H9 (cell line): Measurements from ENCODE around the gene PDE6H. TPM values are rescaled to one million over a fixed set of nuclear protein-coding genes. Genes with fewer than 3 reads are reported as not detected.

ENCODE experiments used
- DNase-seq: peaks from one replicate; pipeline ENCODE4 v3.0.0-alpha.2; 2017
- H2AFZ ChIP-seq: one replicate; pipeline ENCODE4 v1.6.1; 2013; ENCODE audit warnings: mild to moderate bottlenecking, low read length, control low read depth, moderate library complexity
- H2AK5ac ChIP-seq: 2 replicates; pipeline ENCODE4 v1.6.1; 2013; ENCODE audit warnings: low read length, control low read depth, mixed read lengths; ENCODE audit not compliant: insufficient read length
- H2BK120ac ChIP-seq: one replicate; pipeline ENCODE4 v1.6.1; 2013; ENCODE audit warnings: low read depth, mild to moderate bottlenecking, low read length, control low read depth, inconsistent platforms; ENCODE audit not compliant: poor library complexity, severe bottlenecking
- H2BK12ac ChIP-seq: 2 replicates; pipeline ENCODE4 v1.6.1; 2013; ENCODE audit warnings: low read length, control low read depth, mixed read lengths, low read depth; ENCODE audit not compliant: insufficient read length
- H2BK15ac ChIP-seq: 2 replicates; pipeline ENCODE4 v1.6.1; 2013; ENCODE audit warnings: low read depth, low read length, control low read depth
- H2BK20ac ChIP-seq: one replicate; pipeline ENCODE4 v1.6.1; 2013; ENCODE audit warnings: low read depth, mild to moderate bottlenecking, low read length, control low read depth, inconsistent platforms; ENCODE audit not compliant: poor library complexity, severe bottlenecking
- H2BK5ac ChIP-seq: 2 replicates; pipeline ENCODE4 v1.6.1; 2013; ENCODE audit warnings: low read length, control low read depth, mixed read lengths; ENCODE audit not compliant: insufficient read length
- H3K14ac ChIP-seq: 2 replicates; pipeline ENCODE4 v1.6.1; 2013; ENCODE audit warnings: low read length, control low read depth; ENCODE audit not compliant: insufficient read depth
- H3K18ac ChIP-seq: 2 replicates; pipeline ENCODE4 v1.6.1; 2013; ENCODE audit warnings: low read depth, mild to moderate bottlenecking, mixed read lengths, low read length, control low read depth; ENCODE audit not compliant: insufficient read length
- H3K23ac ChIP-seq: 2 replicates; pipeline ENCODE4 v1.6.1; 2013; ENCODE audit warnings: low read length, control low read depth, mixed read lengths, low read depth; ENCODE audit not compliant: insufficient read length
- H3K23me2 ChIP-seq: 2 replicates; pipeline ENCODE4 v1.6.1; 2013; ENCODE audit warnings: low read depth, mild to moderate bottlenecking, mixed read lengths, low read length, control low read depth; ENCODE audit not compliant: insufficient read length, poor library complexity, severe bottlenecking
- H3K27ac ChIP-seq: 2 replicates; pipeline ENCODE4 v1.5.1; 2013; ENCODE audit warnings: low read length, control low read depth, mixed read lengths, low read depth; ENCODE audit not compliant: insufficient read length
- H3K27me3 ChIP-seq: 2 replicates; pipeline ENCODE4 v1.6.1; 2013; ENCODE audit warnings: low read length, control low read depth, inconsistent platforms; ENCODE audit not compliant: insufficient read depth
- H3K4ac ChIP-seq: 2 replicates; pipeline ENCODE4 v1.6.1; 2013; ENCODE audit warnings: low read depth, mild to moderate bottlenecking, control low read depth, inconsistent platforms, low read length, moderate library complexity
- H3K4me1 ChIP-seq: 2 replicates; pipeline ENCODE4 v1.6.1; 2013; ENCODE audit warnings: low read length, control low read depth, inconsistent platforms; ENCODE audit not compliant: insufficient read depth
- H3K4me2 ChIP-seq: 2 replicates; pipeline ENCODE4 v1.6.1; 2013; ENCODE audit warnings: low read length, control low read depth, mixed read lengths; ENCODE audit not compliant: insufficient read length, insufficient read depth
- H3K56ac ChIP-seq: 2 replicates; pipeline ENCODE4 v1.6.1; 2013; ENCODE audit warnings: low read depth, mild to moderate bottlenecking, mixed read lengths, low read length, control low read depth; ENCODE audit not compliant: insufficient read length
- H3K79me1 ChIP-seq: 2 replicates; pipeline ENCODE4 v1.6.1; 2013; ENCODE audit warnings: low read depth, mild to moderate bottlenecking, moderate library complexity, low read length, control low read depth, inconsistent platforms; ENCODE audit not compliant: insufficient read depth, poor library complexity, severe bottlenecking
- H3K79me2 ChIP-seq: 2 replicates; pipeline ENCODE4 v1.6.1; 2013; ENCODE audit warnings: low read length, control low read depth, inconsistent platforms; ENCODE audit not compliant: insufficient read depth
- H3K9ac ChIP-seq: 2 replicates; pipeline ENCODE4 v1.6.1; 2013; ENCODE audit warnings: low read length, control low read depth, mixed read lengths; ENCODE audit not compliant: insufficient read length; ENCODE audit errors: extremely low read depth
- H3K9me3 ChIP-seq: one replicate; pipeline ENCODE4 v1.6.1; 2013; ENCODE audit warnings: low read depth, low read length, inconsistent platforms; ENCODE audit not compliant: control insufficient read depth
- H3T11ph ChIP-seq: one replicate; pipeline ENCODE4 v1.6.1; 2013; ENCODE audit warnings: mild to moderate bottlenecking, low read length, control low read depth, inconsistent platforms
- H4K20me1 ChIP-seq: one replicate; pipeline ENCODE4 v1.6.1; 2013; ENCODE audit not compliant: control insufficient read depth, insufficient read length, insufficient read depth
- H4K5ac ChIP-seq: 2 replicates; pipeline ENCODE4 v1.6.1; 2013; ENCODE audit warnings: low read depth, mild to moderate bottlenecking, mixed read lengths, low read length, control low read depth; ENCODE audit not compliant: insufficient read length
- H4K8ac ChIP-seq: replicated peaks from 2 replicates; pipeline ENCODE4 v1.6.1; 2013; ENCODE audit warnings: low read length, control low read depth, mixed read lengths, low read depth; ENCODE audit not compliant: insufficient read length
- H4K91ac ChIP-seq: 2 replicates; pipeline ENCODE4 v1.6.1; 2013; ENCODE audit warnings: low read depth, mild to moderate bottlenecking, moderate library complexity, mixed read lengths, low read length, control low read depth; ENCODE audit not compliant: insufficient read length
- H3K27ac Mint-ChIP-seq, 3 experiments: 2 replicates in 2 of 3; 3 replicates in 1 of 3; pipeline ENCODE4 v1.8.0; 2020 to 2021; ENCODE audit warnings: mixed read lengths in 3 of 3, mild to moderate bottlenecking in 1 of 3, moderate library complexity in 1 of 3
- H3K27me3 Mint-ChIP-seq: 2 replicates; pipeline ENCODE4 v1.8.0; 2021; ENCODE audit warnings: low read depth, mild to moderate bottlenecking, moderate library complexity, mixed read lengths
- H3K36me3 Mint-ChIP-seq, 3 experiments: 2 replicates in 2 of 3; 3 replicates in 1 of 3; pipeline ENCODE4 v1.8.0; 2020 to 2021; ENCODE audit warnings: low read depth in 3 of 3, mixed read lengths in 3 of 3; ENCODE audit not compliant: insufficient read depth in 1 of 3
- H3K4me1 Mint-ChIP-seq, 2 experiments: 2 replicates each; pipeline ENCODE4 v1.8.0; 2020; ENCODE audit warnings: mixed read lengths in 2 of 2
- H3K4me3 Mint-ChIP-seq, 2 experiments: 2 replicates in 1 of 2; 3 replicates in 1 of 2; pipeline ENCODE4 v1.8.0; 2020 to 2021; ENCODE audit warnings: mild to moderate bottlenecking in 2 of 2, mixed read lengths in 2 of 2, moderate library complexity in 1 of 2
- H3K9me3 Mint-ChIP-seq, 2 experiments: 2 replicates in 1 of 2; 3 replicates in 1 of 2; pipeline ENCODE4 v1.8.0; 2020; ENCODE audit warnings: mild to moderate bottlenecking in 2 of 2, mixed read lengths in 2 of 2, moderate library complexity in 1 of 2
- WGBS: extraction: QIAGEN DNeasy Blood & Tissue Kit; methylation state at CpG from one replicate; pipeline ENCODE4 v1.1.7; 2013; ENCODE audit warnings: missing lambda C conversion rate, low lambda C conversion rate, mixed read lengths; ENCODE audit not compliant: insufficient read length; ENCODE audit errors: extremely low coverage; 5-methylcytosine and 5-hydroxymethylcytosine counted together
- total RNA-seq: library from RNA; stranded (reverse); gene quantifications from 2 replicates; pipeline ENCODE4 v1.2.1, GENCODE V29; 2021
- TF ChIP-seq, protein P1 (sequence below): fragments of 200-600 bp; sonication (generic); conservative IDR thresholded peaks from 3 replicates; pipeline ENCODE4 v1.8.0; 2021; ENCODE audit warnings: antibody characterized with exemption, mild to moderate bottlenecking

The PDE6H gene
- total RNA-seq, 1 experiment from 2014 or later = not detected

DNA sequence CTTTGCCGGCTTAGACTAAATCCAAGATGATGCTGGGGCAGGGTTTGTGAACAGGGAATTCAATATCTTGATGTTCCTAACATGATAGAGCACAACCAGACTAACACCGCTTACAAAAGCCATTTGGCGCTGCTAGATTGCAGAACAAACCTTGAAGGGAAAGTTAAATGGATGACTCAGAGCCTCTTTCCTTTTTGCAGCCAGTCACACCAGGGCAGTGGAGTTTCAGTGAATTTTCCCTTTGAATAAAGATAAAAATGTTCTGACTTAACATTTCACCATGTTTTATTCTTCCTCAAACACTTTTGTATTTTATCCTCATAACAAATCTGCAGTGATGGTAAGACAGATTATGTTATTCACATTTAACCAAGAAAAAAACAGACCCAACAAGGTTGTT lies 47.3 kb downstream of the PDE6H start:
- H2BK5ac ChIP-seq = no peak overlapping the region
- H3K27me3 Mint-ChIP-seq = no peaks in the 10 kb centered on the region
- H2BK12ac ChIP-seq = no peak overlapping the region
- TF ChIP-seq, protein P1, sequence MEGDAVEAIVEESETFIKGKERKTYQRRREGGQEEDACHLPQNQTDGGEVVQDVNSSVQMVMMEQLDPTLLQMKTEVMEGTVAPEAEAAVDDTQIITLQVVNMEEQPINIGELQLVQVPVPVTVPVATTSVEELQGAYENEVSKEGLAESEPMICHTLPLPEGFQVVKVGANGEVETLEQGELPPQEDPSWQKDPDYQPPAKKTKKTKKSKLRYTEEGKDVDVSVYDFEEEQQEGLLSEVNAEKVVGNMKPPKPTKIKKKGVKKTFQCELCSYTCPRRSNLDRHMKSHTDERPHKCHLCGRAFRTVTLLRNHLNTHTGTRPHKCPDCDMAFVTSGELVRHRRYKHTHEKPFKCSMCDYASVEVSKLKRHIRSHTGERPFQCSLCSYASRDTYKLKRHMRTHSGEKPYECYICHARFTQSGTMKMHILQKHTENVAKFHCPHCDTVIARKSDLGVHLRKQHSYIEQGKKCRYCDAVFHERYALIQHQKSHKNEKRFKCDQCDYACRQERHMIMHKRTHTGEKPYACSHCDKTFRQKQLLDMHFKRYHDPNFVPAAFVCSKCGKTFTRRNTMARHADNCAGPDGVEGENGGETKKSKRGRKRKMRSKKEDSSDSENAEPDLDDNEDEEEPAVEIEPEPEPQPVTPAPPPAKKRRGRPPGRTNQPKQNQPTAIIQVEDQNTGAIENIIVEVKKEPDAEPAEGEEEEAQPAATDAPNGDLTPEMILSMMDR = no peak
- no peaks in the 10 kb centered on the region for H3K79me1 ChIP-seq
- H3K4ac ChIP-seq = no peak overlapping the region
- no peaks in the 10 kb centered on the region for H3K79me2 ChIP-seq
- H3K9me3 ChIP-seq = no peaks in the 10 kb centered on the region
- no peak overlapping the region for H4K5ac ChIP-seq
- H4K20me1 ChIP-seq = no peaks in the 10 kb centered on the region
- no peak overlapping the region for H3K56ac ChIP-seq
- no peak overlapping the region for H2BK20ac ChIP-seq
- no peak overlapping the region for H3K14ac ChIP-seq
- WGBS = no CpG with 5 or more reads among the region's 3 CpGs
- DNase-seq = no peak
- H2AFZ ChIP-seq = no peak overlapping the region
- H4K91ac ChIP-seq = no peak overlapping the region
- no peak overlapping the region for H3K27ac Mint-ChIP-seq
- H2BK120ac ChIP-seq = no peak overlapping the region
- H3K4me1 Mint-ChIP-seq = peaks cover 9 to 16% of the 10 kb centered on the region in 2 experiments
- no peak overlapping the region for H3K9ac ChIP-seq
- no peak overlapping the region for H3K4me3 Mint-ChIP-seq
- no peak overlapping the region for H3K4me2 ChIP-seq
- no peak overlapping the region for H2AK5ac ChIP-seq
- H2BK15ac ChIP-seq = no peak overlapping the region
- no peaks in the 10 kb centered on the region; a peak in 2 of 7 replicates for H3K36me3 Mint-ChIP-seq
- no peaks in the 10 kb centered on the region for H3K23me2 ChIP-seq
- H3K27me3 ChIP-seq = no peaks in the 10 kb centered on the region
- no peak overlapping the region for H4K8ac ChIP-seq
- H3K9me3 Mint-ChIP-seq = peaks cover 3 to 6% of the 10 kb centered on the region in 2 experiments; a peak in 2 of 5 replicates
- no peaks in the 10 kb centered on the region; the same call in 1 of the 2 replicates for H3K4me1 ChIP-seq
- H3K18ac ChIP-seq = no peak overlapping the region
- no peak overlapping the region for H3K27ac ChIP-seq
- H3T11ph ChIP-seq = no peak overlapping the region
- H3K23ac ChIP-seq = no peak overlapping the region

Other genes starting within 250 kb of the PDE6H start
- 108 TPM in 2 replicates for gene WBP11, start 169.6 kb upstream of the PDE6H start, total RNA-seq
- gene C12orf60, start 169.4 kb upstream of the PDE6H start, total RNA-seq = 1.6 and 1.9 TPM in 2 replicates
- not detected in 2 replicates for gene SMCO3, start 158.9 kb upstream of the PDE6H start, total RNA-seq
- not detected in 2 replicates for gene ART4, start 129.5 kb upstream of the PDE6H start, total RNA-seq
- gene MGP, start 87.2 kb upstream of the PDE6H start, total RNA-seq = not detected in 2 replicates
- gene ERP27, start 34.5 kb upstream of the PDE6H start, total RNA-seq = not detected in 2 replicates
- gene ARHGDIB, start 11.4 kb upstream of the PDE6H start, total RNA-seq = 0.29 and 0.44 TPM in 2 replicates
- 0.18 TPM in 1 of 2 replicates, not detected in the other for gene RERG, start 248.4 kb downstream of the PDE6H start, total RNA-seq